GM15510 (cell line): Measurements from ENCODE around the gene IFNL3.

Experiments used
- POLR2A ChIP-seq: IDR thresholded peaks from 3 replicates; pipeline ENCODE4 v1.6.1; 2011; ENCODE audit warnings: borderline replicate concordance; ENCODE audit not compliant: insufficient read length; ENCODE audit errors: extremely low read depth

Gene IFNL3

DNA sequence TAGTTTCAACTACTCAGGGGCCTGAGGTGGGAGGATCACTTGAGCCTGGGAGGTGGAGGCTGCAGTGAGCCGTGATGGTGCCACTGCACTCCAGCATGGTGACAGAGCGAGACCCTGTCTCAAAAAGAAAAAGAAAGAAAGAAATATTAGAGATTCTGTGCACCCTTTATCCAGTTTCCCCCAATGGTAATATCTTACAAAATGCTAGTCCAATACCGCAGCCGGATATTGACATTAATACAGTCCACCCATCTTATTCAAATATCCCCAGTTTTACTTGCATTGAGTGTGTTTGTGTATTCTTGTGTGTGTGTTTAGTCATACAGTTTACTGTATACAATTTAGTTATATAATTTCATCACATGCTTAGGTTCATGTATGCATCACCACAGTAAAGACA lies 12.4 kb upstream of the IFNL3 start:
- TF ChIP-seq POLR2A: no peak

DNA sequence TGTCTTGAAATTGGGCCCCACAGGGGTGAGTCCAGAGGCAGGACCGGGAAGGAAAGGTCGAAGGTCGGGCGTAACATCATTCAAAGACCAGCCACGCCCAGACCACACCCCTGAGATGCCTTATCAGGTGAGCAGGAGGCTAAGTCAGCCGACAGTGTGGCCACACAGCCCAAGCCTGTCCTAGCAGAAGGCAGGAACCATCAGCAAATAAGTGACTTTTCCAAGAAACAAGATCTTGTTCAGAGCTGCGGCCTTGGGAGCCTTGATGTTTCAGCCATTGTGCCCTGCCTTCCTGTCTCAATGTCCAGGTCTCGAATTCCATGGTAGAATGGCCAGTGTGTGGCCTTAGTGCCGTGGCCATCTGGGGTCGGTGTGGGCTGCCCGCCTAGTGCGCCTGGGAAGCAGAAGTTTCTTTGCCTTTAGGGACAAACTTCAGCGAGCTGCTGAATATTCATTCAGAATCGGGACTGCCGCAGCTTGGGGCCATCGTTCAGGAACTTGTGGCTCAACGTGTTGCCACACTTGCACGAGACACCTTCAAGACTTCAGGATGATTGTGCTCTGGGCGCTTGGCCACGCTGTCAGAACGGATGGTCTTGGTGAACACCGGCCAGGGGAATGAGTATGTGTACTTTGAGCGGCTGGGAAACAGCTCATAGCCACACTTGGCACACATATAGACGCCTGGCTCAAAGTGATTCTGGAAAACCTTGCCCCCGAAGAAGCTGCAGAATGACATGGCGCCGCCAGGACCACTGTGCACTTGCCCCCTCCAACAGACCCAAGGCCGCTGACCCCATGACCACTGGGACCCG lies 9.9 kb upstream of the IFNL3 start:
- no peak for TF ChIP-seq POLR2A

DNA sequence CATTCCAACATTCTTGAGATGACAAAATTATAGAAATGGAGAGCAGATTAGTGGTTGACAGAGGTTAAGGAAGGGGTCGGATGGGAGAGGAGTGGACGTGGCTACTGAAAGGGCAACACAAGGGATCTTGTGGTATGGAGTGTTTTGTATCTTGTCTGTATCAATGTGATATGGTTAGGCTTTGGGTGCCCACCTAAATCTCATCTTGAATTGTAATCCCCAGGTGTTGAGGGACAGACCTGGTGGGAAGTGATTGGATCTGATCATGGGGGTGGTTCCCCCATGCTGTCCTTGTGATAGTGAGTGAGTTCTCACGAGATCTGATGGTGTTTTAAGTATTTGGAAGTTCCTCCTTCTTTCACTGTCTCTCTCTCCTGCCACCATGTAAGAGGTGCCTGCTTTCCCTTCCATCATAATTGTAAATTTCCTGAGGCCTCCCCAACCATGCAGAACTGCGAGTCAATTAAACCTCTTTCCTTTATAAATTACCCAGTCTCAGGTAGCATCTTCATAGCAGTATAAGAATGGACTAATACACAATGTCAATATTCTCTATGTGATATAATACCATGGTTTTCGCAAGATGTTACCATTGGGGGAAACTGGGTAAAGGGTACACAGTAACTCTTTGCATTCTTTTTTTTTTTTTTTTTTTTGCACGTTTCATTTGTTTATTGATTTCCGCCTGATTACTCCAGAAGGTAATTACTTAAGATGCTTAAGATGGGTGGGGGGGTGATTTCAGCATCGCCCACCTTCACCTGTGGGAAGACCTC lies 8.8 kb upstream of the IFNL3 start:
- no peak for TF ChIP-seq POLR2A

DNA sequence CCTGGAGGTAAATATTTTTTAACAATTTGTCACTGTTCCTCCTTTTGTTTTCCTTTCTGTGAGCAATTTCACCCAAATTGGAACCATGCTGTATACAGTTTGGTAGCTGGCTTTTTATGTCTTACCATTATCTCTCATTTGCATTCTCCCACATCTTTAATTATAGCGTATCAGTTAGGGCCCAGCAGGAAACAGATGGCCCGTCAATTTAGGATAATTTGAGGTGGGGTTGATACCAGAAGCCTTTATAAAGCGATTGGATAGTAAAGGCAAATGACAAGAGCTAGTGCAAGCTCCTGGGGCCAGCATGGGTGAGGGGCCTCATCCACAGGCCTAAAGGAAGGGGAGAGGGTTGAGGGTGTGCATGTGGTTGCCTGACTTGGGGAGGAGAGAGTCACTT lies 7.7 kb upstream of the IFNL3 start:
- no peak for TF ChIP-seq POLR2A

DNA sequence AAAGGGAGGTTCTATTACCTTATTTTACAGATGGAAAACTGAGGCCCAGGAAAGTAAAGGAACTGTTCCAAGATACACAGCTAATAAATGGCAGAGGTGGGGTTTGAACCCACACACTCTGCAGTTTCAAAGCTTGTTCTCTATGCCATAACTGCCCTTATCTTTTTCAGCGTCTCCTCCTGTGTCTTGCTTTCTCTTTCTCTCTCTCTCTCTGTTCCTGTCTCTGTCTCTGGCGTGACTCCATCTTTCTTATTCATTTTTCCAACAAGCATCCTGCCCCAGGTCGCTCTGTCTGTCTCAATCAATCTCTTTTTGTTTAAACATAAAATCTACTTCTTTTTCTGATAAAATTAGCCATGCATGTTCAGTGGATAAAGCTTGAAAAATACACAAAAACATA lies 7.0 kb upstream of the IFNL3 start:
- TF ChIP-seq POLR2A: no peak

DNA sequence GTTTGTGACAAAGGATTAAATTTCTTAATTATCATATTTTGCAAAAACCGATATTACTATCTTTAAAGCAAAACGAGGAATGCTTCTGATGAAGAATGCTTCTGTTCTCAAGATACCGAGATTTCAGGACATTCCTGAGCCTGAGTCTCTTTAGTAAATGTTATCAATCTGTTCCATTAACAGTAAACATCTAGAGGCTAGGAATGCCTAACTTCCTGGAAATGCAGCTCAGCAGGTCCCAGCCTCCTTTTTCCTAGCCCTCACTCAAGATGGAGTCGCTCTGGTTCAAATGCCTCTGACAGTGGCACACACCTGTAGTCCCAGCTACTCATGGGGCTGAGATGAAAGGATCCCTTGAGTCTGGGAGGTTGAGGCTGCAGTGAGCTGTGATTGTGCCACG lies 6.3 kb upstream of the IFNL3 start:
- no peak for TF ChIP-seq POLR2A

DNA sequence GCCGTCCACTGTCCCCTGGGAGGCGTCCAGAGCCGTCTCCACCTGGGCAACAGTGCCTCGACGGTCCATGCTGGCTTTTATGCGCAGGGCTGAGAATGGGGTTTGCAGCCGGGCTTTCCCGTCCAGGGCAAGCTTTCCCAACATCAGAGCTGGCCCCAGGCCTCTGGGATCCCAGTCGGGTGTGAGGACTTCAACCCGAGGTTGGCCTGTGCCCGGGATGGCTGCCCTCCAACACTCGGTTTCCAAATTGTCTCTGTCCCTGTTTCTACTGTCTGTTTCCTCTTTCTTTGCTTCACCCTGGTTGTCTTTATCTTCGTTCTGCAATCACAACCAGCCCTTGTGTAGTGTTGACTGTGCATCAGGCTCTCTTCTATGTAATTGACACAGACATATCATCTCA lies 4.0 kb upstream of the IFNL3 start, which contains the start of gene IFNL4:
Gene IFNL4 (minus strand): TSS at position 51 of the 400 bp plus-strand sequence.
- TF ChIP-seq POLR2A: no peak

DNA sequence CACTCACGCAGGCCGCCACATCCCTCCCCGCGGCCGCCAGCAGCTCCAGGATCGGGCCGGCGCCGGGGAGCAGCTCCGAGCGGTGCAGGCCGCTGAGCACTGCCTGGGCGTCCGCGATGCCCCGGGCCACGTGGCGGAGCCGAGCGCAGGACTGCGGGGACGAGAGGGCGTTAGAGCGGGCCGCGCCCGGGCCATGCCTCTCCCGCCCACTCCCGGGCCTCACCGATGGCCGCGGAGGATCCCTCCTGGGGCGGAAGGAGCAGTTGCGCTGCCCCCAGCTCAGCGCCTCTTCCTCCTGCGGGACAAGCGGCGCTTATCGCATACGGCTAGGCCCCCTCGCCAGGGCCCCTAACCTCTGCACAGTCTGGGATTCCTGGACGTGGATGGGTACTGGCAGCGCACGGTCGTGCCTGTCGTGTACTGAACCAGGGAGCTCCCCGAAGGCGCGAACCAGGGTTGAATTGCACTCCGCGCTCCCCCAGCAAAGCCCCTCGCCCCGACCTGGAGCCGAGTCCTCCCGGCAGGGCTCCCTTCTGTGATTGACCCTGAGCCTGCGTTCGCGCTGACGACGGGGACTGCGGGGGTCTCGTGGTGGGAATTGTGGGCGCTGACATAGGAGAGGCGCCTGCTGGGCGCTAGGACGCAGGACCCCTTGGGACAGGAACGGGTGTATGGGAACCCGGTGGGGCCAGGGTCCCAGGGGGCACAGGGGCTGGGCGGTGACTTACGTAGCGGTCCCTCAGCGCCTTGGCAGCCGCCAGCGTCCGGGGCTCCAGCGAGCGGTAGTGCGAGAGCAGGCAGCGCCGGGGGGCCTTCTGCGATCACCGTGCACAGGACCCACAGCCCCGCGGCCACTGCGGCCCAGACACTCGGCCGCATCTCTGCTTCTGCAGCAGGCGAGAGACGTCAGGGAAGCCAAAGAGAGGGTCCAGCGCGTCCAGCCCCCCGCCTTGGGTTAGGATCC lies 3.2 kb upstream of the IFNL3 start:
- TF ChIP-seq POLR2A: no peak

DNA sequence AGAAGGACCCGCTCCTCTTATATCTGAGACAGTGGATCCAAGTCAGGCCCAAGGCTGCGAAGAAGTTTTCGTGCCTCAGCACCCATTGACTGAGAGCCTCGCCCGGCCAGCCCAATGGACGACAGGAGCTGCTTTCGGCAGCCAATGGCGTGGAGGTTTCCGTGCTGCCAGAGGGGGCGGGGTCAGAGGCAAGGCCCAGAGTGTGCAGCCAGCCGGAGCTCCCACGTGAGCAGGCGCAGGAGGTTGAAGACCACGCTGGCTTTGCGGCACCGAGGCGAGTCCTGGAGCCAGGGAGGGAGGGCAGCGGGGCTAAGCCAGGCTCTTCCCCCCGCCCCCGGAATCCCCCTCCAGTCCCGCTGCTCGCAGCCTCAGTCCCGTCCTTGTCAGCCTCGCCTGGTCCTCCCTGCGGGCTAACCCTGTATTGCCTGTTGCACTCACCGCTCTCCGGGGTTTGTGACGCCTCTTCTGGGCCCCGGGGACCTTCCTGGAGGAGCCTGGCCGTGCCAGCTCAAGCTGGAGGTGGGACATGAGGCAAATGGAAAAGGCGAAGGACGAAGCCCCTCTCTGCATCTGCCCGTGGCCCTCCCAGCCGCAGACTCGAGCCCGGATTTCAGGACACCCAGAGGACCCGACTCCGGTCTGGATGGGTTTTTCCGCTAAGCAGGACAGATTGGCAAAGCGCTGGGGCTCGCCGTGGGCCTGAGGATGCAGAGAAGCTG lies 2.3 kb upstream of the IFNL3 start:
- TF ChIP-seq POLR2A: no peak

DNA sequence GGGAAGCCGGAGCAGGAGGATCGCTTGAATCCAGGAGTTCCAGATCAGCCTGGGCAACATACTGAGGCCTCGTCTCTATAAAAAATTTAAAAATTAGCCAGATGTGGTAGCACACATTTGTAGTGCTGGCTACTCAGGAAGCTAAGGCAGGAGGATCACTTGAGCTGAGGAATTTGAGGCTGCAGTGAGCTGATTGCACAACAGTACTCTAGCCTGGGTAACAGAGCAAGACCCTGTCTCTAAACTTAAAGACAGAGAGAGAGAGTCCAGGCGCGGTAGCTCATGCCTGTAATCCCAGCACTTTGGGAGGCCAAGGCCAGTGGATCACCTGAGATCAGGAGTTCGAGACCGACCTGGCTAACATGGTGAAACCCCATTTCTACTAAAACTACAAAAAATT lies 4.4 kb downstream of the IFNL3 start:
- TF ChIP-seq POLR2A: no peak

DNA sequence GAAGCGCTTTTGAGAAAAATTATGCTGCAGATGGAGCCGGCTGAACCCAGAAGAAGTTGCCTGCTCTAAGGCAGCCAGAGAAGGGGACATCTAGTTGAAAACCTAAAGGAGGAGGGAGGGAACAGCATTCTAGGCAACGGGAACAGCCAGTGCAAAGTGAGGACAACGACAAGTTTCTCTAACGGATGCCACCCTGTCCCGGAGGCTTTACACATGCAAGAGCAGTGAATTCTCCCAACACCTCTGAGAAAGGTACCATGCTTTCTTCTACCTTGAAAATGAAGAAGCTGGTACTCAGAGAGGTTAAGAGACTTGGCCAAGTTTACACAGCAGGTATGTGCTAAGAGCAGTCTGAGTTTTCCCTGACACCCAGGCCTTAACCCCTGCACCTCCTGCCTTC lies 5.9 kb downstream of the IFNL3 start:
- TF ChIP-seq POLR2A: no peak

DNA sequence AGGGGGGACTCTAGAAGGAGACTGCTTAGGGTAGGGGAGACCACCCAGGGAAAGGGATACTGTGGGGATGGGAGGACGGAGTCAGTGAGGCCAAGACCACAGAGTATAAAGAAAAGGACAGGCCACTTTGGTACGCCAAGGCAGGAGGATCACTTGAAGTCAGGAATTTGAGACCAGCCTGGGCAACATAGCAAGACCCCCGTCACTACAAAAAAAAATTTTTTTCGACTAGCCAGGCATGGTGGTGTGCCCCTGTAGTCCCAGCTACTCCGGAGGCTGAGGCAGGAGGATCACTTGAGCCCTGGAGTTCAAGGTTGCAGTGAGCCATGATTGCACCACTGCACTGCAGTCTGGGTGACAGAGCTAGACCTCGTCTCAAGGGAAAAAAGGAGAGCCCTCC lies 6.6 kb downstream of the IFNL3 start:
- no peak for TF ChIP-seq POLR2A

DNA sequence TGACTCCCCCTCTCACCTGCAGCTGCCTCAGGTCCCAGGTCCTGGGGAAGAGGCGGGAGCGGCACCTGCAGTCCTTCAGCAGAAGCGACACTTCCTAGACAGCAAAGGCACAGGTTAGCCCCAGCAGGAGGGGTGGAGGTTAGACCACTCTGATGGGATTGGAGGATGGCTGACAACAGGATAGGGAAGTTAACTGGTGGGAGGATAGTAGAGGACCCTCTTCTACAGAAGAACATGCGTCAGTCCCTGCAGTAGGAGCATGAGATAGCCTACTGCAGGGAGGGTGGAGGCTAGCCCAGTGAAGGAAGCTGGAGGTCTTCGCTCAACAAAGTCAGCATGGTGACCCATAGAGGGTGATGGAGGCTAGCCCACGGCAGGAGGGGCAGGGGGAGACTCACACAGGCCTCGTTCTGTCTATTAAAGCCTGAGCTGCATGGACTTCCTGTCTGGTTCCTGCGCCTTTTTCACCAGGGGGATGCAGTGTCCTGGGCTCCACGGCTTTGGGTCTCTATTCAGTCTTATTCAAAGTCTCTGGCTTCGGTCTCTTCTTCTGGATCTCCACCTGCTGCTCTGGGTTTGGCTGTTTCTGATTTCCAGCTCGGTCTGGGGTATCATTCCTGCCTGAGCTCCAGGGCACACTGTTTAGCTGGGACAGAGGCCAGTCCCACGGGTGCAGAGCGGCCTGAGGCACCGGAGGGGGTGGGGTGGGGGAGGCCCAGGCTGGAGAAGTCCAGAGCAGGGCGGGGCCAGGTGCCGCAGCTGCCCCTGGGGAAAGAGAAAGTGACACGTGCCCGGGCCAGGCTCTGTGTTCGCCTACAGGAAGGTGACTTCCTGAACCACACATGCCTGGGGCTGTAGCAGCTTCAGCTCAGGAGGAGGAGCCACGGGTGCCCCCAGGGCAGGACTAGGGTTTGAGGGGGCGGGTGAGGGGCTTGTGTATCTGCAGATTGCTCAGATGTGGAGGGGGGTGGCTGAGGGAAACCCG lies 7.3 kb downstream of the IFNL3 start:
- peak; percentile 31 for TF ChIP-seq POLR2A

DNA sequence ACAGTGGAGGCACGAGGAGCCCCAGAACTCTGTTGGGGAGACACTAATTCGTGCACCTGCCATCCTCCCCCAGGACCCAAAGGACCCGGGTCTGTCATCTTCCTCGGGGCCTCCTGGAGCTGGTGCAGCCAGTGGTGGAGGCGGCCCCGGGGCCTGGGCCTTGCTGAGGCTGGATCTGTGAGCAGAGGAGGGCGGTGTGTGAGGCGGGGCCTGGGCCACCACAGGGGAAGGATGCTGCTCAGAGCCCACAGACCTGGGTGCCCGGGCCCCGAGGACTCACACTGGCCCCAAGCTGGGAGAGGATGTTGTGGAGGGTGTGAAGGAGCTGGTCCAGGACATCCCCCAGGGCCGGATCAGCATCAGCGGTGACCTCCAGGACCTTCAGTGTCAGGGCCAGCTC lies 8.3 kb downstream of the IFNL3 start:
- TF ChIP-seq POLR2A: no peak

DNA sequence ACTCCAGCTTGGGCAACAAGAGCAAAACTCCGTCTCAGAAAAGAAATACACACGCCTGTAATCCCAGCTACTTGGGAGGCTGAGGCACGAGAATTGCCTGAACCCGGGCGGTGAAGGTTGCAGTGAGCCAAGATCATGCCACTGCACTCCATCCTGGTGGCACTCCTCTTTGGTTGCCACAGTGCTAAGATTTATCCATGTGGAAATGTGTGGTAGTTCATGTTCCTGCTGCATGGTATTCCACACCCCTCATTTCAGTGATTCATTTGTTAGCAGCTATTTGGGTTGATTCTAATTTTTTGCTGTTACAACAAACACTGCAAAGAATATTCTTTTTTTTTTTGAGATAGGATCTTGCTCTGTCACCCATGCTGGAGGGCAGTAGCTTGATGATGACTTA lies 12.1 kb downstream of the IFNL3 start:
- no peak for TF ChIP-seq POLR2A
